HEK293 (cell line): ENCODE measurements around the gene KPNA5.

Experiments used
- CTCF ChIP-seq: fragments of 450-650 bp; formaldehyde crosslinking; IDR thresholded peaks from 2 replicates; pipeline ENCODE4 v1.5.1; 2016; ENCODE audit warnings: missing biosample characterization, missing genetic modification characterization
- EGR2 ChIP-seq: fragments of 450-650 bp; formaldehyde crosslinking; IDR thresholded peaks from 2 replicates; pipeline ENCODE4 v1.5.1; 2016; ENCODE audit warnings: low read depth, missing biosample characterization, missing genetic modification characterization
- FEZF1 ChIP-seq: fragments of 450-650 bp; formaldehyde crosslinking; IDR thresholded peaks from 2 replicates; pipeline ENCODE4 v1.5.1; 2016; ENCODE audit warnings: missing biosample characterization, missing genetic modification characterization
- GFI1B ChIP-seq: fragments of 450-650 bp; formaldehyde crosslinking; IDR thresholded peaks from 2 replicates; pipeline ENCODE4 v1.5.1; 2016; ENCODE audit warnings: missing biosample characterization, missing genetic modification characterization
- KLF8 ChIP-seq: fragments of 450-650 bp; formaldehyde crosslinking; IDR thresholded peaks from 2 replicates; pipeline ENCODE4 v1.5.1; 2016; ENCODE audit warnings: missing biosample characterization, missing genetic modification characterization
- PATZ1 ChIP-seq: fragments of 450-650 bp; formaldehyde crosslinking; IDR thresholded peaks from 2 replicates; pipeline ENCODE4 v1.5.1; 2016; ENCODE audit warnings: missing biosample characterization, missing genetic modification characterization
- PBX3 ChIP-seq: sonication (generic); formaldehyde crosslinking; IDR thresholded peaks from 2 replicates; pipeline ENCODE4 v1.8.1; 2022; ENCODE audit warnings: mild to moderate bottlenecking, moderate library complexity, missing genetic modification reagents
- PRDM4 ChIP-seq: fragments of 450-650 bp; formaldehyde crosslinking; IDR thresholded peaks from 2 replicates; pipeline ENCODE4 v1.5.1; 2017; ENCODE audit warnings: missing biosample characterization, missing genetic modification characterization
- SALL2 ChIP-seq: fragments of 450-650 bp; formaldehyde crosslinking; IDR thresholded peaks from 2 replicates; pipeline ENCODE4 v1.5.0; 2017; ENCODE audit warnings: missing biosample characterization, mild to moderate bottlenecking, missing genetic modification characterization, borderline replicate concordance
- YY1 ChIP-seq: fragments of 450-650 bp; formaldehyde crosslinking; IDR thresholded peaks from 2 replicates; pipeline ENCODE4 v1.5.1; 2018; ENCODE audit warnings: missing biosample characterization, missing genetic modification characterization
- ZBTB49 ChIP-seq: fragments of 450-650 bp; formaldehyde crosslinking; IDR thresholded peaks from 2 replicates; pipeline ENCODE4 v1.5.1; 2016; ENCODE audit warnings: missing biosample characterization, missing genetic modification characterization, low read depth
- ZBTB7A ChIP-seq: fragments of 450-650 bp; formaldehyde crosslinking; IDR thresholded peaks from 2 replicates; pipeline ENCODE4 v1.5.1; 2016; ENCODE audit warnings: low read depth, missing biosample characterization, missing genetic modification characterization
- ZNF274 ChIP-seq, 2 experiments: fragments of 200-500 bp in 1 of 2; fragments of 450-650 bp in 1 of 2; sonication (Bioruptor generic) in 1 of 2; formaldehyde crosslinking in 1 of 2; IDR thresholded peaks; 2 replicates each; pipeline versions ENCODE4 v1.5.1 to v1.6.1; 2014 to 2016; ENCODE audit warnings: borderline replicate concordance in 1 of 2, inconsistent platforms in 1 of 2, low read length in 1 of 2, missing biosample characterization in 1 of 2, missing genetic modification characterization in 1 of 2
- ZNF624 ChIP-seq: fragments of 450-650 bp; formaldehyde crosslinking; IDR thresholded peaks from 2 replicates; pipeline ENCODE4 v1.5.1; 2017; ENCODE audit warnings: missing biosample characterization, missing genetic modification characterization

- no peak for TF ChIP-seq ZBTB49 (tag by site-specific recombination)
- TF ChIP-seq CTCF = no peak
- TF ChIP-seq GFI1B = no peak
- TF ChIP-seq ZNF274 (IDR thresholded peaks at IDR 0.05; ENCODE audit: low read length) = no peak
- no peak for TF ChIP-seq ZNF274 (tag by site-specific recombination; IDR thresholded peaks at IDR 0.05; ENCODE audit: borderline replicate concordance)
- TF ChIP-seq KLF8 (tag by site-specific recombination) = no peak
- TF ChIP-seq PATZ1 (tag by site-specific recombination) = no peak
- TF ChIP-seq PRDM4 (tag by site-specific recombination) = no peak
- no peak for TF ChIP-seq SALL2 (tag by site-specific recombination)
- no peak for TF ChIP-seq ZBTB7A (tag by site-specific recombination)
- no peak for TF ChIP-seq FEZF1 (tag by site-specific recombination)
- TF ChIP-seq EGR2 (tag by site-specific recombination) = no peak
- no peak for TF ChIP-seq ZNF624
- TF ChIP-seq PBX3 (CRISPR knock-in tag) = no peak
- TF ChIP-seq YY1 = no peak
Observed at GRCh38 chr6:116745176-116745575, 64.2 kb downstream of the KPNA5 start.
